NCI-H1436 (cell line): Measurements from ENCODE around the gene EBF3.

ENCODE experiments used
- DNase-seq: peaks from one replicate; lab custom pipeline; 2025; lab: John Stamatoyannopoulos, UW

Gene EBF3

GRCh38 chr10:129958629-129959543 lies 5.2 kb downstream of the EBF3 start:
- DNase-seq = peak; percentile 60

- peak; percentile 70 for DNase-seq
These were observed 5.9 kb downstream of the EBF3 start for GRCh38 chr10:129958148-129958628.

- DNase-seq = peak; percentile 83
These were observed 7.0 kb downstream of the EBF3 start for GRCh38 chr10:129956876-129957673.

GRCh38 chr10:129956286-129956670 lies 7.8 kb downstream of the EBF3 start:
- DNase-seq = no peak

- DNase-seq = no peak
These were observed 8.3 kb downstream of the EBF3 start for GRCh38 chr10:129955601-129956285.

- DNase-seq = no peak
These were observed 9.4 kb downstream of the EBF3 start for GRCh38 chr10:129954492-129955315.

- DNase-seq = no peak
These were observed 10.7 kb downstream of the EBF3 start for GRCh38 chr10:129953119-129954051.

- no peak for DNase-seq
These were observed 11.5 kb downstream of the EBF3 start for GRCh38 chr10:129952378-129953118.

GRCh38 chr10:129951970-129952265 lies 12.2 kb downstream of the EBF3 start:
- DNase-seq = no peak

GRCh38 chr10:129951101-129951969 lies 12.7 kb downstream of the EBF3 start:
- DNase-seq = peak; percentile 31

- DNase-seq = no peak
These were observed 13.4 kb downstream of the EBF3 start for GRCh38 chr10:129950676-129951075.

- DNase-seq = peak; percentile 68
These were observed 14.2 kb downstream of the EBF3 start for GRCh38 chr10:129949891-129950291.

- no peak for DNase-seq
These were observed 14.7 kb downstream of the EBF3 start for GRCh38 chr10:129949411-129949810.

GRCh38 chr10:129946859-129947258 lies 17.2 kb downstream of the EBF3 start:
- no peak for DNase-seq

- DNase-seq = no peak
These were observed 17.9 kb downstream of the EBF3 start for GRCh38 chr10:129945941-129946760.

- no peak for DNase-seq
These were observed 18.5 kb downstream of the EBF3 start for GRCh38 chr10:129945526-129945925.

GRCh38 chr10:129945064-129945463 lies 19.0 kb downstream of the EBF3 start:
- no peak for DNase-seq

GRCh38 chr10:129944456-129944855 lies 19.6 kb downstream of the EBF3 start:
- DNase-seq = no peak
